ENCODE data around the gene ALKBH8. TPM values are rescaled to one million over a fixed set of nuclear protein-coding genes. Genes with fewer than 3 reads are reported as not detected.

The ALKBH8 gene
- total and polyA plus RNA-seq, 7 donors = 4.2 to 23.8 (median 7.7) TPM

DNA sequence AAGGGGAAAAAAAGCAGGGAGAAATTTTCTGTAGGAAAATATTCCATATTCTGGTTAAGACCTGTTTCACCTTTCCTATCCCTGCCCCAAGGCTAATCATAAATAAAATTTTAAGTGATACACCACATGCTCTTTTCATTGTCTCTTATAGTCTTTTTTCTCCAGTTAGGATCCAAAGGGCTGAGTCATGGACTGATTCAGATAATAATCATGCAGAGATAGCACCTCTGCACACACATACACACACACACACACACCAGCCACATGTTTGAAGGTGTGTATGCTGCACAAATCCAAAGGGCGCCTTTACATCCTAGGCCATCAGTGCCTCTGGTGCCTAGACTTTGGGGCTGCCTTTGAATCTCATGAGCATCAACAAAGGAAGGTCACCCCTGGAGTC lies 72.4 kb downstream of the ALKBH8 start:
- ATAC-seq = no peak
- intact Hi-C loops (cut with DNase I) = no loop called here
- WGBS, 3 donors = 95 to 100% (median 96%) methylated on average over 1 of the region's 1 CpG
- Histone ChIP-seq H3K9me3 (no peaks in the 10 kb centered on the region), H3K4me1 (no peaks in the 10 kb centered on the region), H3K4me3 (no peak overlapping the region), H3K36me3 (ENCODE audit: insufficient read depth in 1 of 2, low read depth in 1 of 2) (no peaks in the 10 kb centered on the region), H3K27ac (no peak overlapping the region), H3K27me3 (ENCODE audit: insufficient read depth in 3 of 3, low read length in 2 of 3) (peaks cover 0 to 2% (median 0%) of the 10 kb centered on the region in 3 donors)
- no peak for DNase-seq
- TF ChIP-seq, protein P1, sequence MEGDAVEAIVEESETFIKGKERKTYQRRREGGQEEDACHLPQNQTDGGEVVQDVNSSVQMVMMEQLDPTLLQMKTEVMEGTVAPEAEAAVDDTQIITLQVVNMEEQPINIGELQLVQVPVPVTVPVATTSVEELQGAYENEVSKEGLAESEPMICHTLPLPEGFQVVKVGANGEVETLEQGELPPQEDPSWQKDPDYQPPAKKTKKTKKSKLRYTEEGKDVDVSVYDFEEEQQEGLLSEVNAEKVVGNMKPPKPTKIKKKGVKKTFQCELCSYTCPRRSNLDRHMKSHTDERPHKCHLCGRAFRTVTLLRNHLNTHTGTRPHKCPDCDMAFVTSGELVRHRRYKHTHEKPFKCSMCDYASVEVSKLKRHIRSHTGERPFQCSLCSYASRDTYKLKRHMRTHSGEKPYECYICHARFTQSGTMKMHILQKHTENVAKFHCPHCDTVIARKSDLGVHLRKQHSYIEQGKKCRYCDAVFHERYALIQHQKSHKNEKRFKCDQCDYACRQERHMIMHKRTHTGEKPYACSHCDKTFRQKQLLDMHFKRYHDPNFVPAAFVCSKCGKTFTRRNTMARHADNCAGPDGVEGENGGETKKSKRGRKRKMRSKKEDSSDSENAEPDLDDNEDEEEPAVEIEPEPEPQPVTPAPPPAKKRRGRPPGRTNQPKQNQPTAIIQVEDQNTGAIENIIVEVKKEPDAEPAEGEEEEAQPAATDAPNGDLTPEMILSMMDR (IDR thresholded peaks at IDR 0.05) = no peak

DNA sequence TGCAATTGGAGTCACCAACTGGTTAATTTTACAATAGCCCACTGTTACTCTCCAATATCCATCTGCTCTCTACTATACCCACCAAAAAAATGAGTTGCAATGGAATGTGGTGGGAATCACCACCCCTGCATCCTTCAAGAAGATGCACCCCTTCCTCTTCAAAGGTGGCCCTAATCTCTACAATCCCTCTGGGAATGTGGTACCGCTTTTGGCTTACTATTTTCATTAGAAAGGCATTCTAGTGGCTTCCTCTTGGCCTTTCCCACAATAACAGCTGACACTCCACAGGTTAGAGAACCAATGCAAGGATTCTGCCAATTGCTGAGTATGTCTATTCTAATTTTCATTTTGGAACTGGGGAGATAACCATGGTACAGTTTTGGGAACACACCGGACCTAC lies 74.7 kb downstream of the ALKBH8 start:
- H3K9me3 ChIP-seq = no peaks in the 10 kb centered on the region
- intact Hi-C loops (cut with DNase I) = no loop called here
- no peak overlapping the region for H3K4me3 ChIP-seq
- peaks cover 0 to 2% (median 0%) of the 10 kb centered on the region in 3 donors for H3K27me3 ChIP-seq (ENCODE audit: insufficient read depth in 3 of 3, low read length in 2 of 3)
- DNase-seq (no peak), ATAC-seq (no peak)
- no peaks in the 10 kb centered on the region for H3K36me3 ChIP-seq (ENCODE audit: insufficient read depth in 1 of 2, low read depth in 1 of 2)
- TF ChIP-seq, protein P1 (IDR thresholded peaks at IDR 0.05) = no peak
- no peak overlapping the region for H3K27ac ChIP-seq
- 66 to 77% (median 68%) methylated on average over 2 of the region's 2 CpGs for WGBS, 3 donors
- no peaks in the 10 kb centered on the region for H3K4me1 ChIP-seq

DNA sequence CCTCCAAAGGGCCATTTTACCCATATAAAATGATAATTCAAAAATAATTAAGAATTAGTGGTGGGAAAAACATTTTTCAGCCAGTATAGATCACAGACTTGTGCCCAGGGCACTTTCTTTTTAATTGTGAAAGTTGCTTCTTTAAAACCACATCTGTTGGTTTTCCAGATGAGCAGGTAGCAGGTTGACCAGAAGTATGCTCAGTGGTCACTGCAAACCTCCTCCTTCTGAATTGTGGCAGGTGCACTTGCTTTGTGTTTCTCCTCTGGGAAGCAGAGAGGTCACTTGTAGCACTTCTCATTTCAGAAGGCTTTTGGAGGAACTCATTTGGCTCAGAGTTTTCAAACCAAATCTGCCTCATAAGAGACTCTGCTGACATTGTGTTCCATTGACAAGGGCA lies 83.3 kb downstream of the ALKBH8 start:
- Histone ChIP-seq H3K27ac (no peak overlapping the region), H3K9me3 (no peaks in the 10 kb centered on the region), H3K27me3 (ENCODE audit: insufficient read depth in 3 of 3, low read length in 2 of 3) (no peaks in the 10 kb centered on the region), H3K4me3 (no peak overlapping the region), H3K4me1 (no peaks in the 10 kb centered on the region), H3K36me3 (ENCODE audit: insufficient read depth in 1 of 2, low read depth in 1 of 2) (no peaks in the 10 kb centered on the region)
- intact Hi-C loops (cut with DNase I) = no loop called here
- TF ChIP-seq, protein P1 (IDR thresholded peaks at IDR 0.05) = no peak
- DNase-seq (no peak), ATAC-seq (no peak)

DNA sequence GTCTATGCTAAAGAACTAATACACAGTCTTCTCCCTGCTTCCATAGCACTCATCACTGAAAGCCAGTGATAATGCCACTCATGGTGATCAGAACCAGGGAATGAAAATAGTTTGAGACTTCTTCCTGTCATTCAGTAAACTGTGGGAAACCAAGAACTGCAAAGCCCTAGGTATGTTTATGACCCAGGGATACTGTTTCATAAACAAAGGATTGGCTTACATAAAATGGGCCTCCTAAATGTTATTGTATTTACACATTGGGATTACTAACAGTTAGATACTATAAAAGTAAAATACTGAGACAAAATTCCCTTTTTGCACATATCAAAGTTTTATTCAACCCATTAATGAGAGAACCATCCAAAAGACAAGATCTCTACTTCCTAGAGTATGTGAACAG lies 86.6 kb downstream of the ALKBH8 start:
- intact Hi-C loops (cut with DNase I) = no loop called here
- peaks cover 0 to 9% (median 3%) of the 10 kb centered on the region in 3 donors for H3K27me3 ChIP-seq (ENCODE audit: insufficient read depth in 3 of 3, low read length in 2 of 3)
- DNase-seq (no peak), ATAC-seq (no peak)
- H3K27ac ChIP-seq = no peak overlapping the region
- H3K9me3 ChIP-seq = no peaks in the 10 kb centered on the region
- no peaks in the 10 kb centered on the region for H3K36me3 ChIP-seq (ENCODE audit: insufficient read depth in 1 of 2, low read depth in 1 of 2)
- H3K4me1 ChIP-seq = no peaks in the 10 kb centered on the region
- H3K4me3 ChIP-seq = no peak overlapping the region
- TF ChIP-seq, protein P1 (IDR thresholded peaks at IDR 0.05) = no peak

DNA sequence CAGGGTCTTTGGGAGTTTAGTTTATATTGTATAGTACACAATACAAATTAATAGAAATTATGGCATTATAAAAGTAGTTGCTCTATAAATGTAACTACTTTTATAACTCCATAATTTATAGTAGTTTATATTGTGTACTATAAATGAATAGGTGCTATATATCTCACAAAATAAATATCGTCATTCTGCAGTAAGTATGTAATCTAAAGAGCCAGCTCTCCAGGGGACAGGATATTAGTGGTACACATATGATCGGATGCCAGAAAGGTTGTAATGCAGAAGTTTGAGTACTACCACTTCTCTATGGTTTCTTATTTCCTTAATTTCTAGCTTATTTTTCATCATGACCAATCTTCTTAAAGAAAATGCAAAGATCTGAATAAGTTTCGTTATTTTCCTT lies 87.7 kb downstream of the ALKBH8 start:
- intact Hi-C loops (cut with DNase I) = no loop called here
- 79 to 86% (median 79%) methylated on average over 3 of the region's 3 CpGs for WGBS, 3 donors
- H3K9me3 ChIP-seq = no peaks in the 10 kb centered on the region
- ATAC-seq (no peak), DNase-seq (no peak)
- H3K27me3 ChIP-seq (ENCODE audit: insufficient read depth in 3 of 3, low read length in 2 of 3) = peaks cover 0 to 9% (median 3%) of the 10 kb centered on the region in 3 donors
- H3K4me3 ChIP-seq = no peak overlapping the region
- H3K4me1 ChIP-seq = no peaks in the 10 kb centered on the region
- H3K27ac ChIP-seq = no peak overlapping the region
- TF ChIP-seq, protein P1 (IDR thresholded peaks at IDR 0.05) = no peak
- no peaks in the 10 kb centered on the region for H3K36me3 ChIP-seq (ENCODE audit: insufficient read depth in 1 of 2, low read depth in 1 of 2)
